ENCODE measurements around the gene CCDC9B.

Gene CCDC9B

GRCh38 chr15:40344217-40344616 lies 3.5 kb upstream of the CCDC9B start:
- DNase-seq, result no peak

GRCh38 chr15:40343512-40343911 lies 2.8 kb upstream of the CCDC9B start:
- DNase-seq, result no peak

GRCh38 chr15:40342416-40343320 lies 1.9 kb upstream of the CCDC9B start:
- no peak for DNase-seq

- no peak for DNase-seq
These were observed 550 bp downstream of the CCDC9B start for GRCh38 chr15:40340038-40340739.

GRCh38 chr15:40339621-40339945 lies 1.2 kb downstream of the CCDC9B start:
- DNase-seq, result no peak

- DNase-seq, result no peak
These were observed 1.7 kb downstream of the CCDC9B start for GRCh38 chr15:40338921-40339620.

- peak; percentile 47 to 67 (median 58) for DNase-seq
These were observed 2.6 kb downstream of the CCDC9B start for GRCh38 chr15:40338041-40338657.

- DNase-seq, result no peak
These were observed 3.1 kb downstream of the CCDC9B start for GRCh38 chr15:40337597-40337996.

- no peak for DNase-seq
These were observed 4.0 kb downstream of the CCDC9B start for GRCh38 chr15:40336744-40337122.

GRCh38 chr15:40335938-40336743 lies 4.6 kb downstream of the CCDC9B start:
- no peak for DNase-seq

GRCh38 chr15:40334941-40335795 lies 5.6 kb downstream of the CCDC9B start:
- DNase-seq, result no peak

- DNase-seq, result no peak
These were observed 6.2 kb downstream of the CCDC9B start for GRCh38 chr15:40334541-40334940.

- DNase-seq, result no peak
These were observed 6.7 kb downstream of the CCDC9B start for GRCh38 chr15:40333922-40334492.

GRCh38 chr15:40332113-40332781 lies 8.5 kb downstream of the CCDC9B start:
- no peak for DNase-seq

GRCh38 chr15:40331637-40332036 lies 9.1 kb downstream of the CCDC9B start:
- DNase-seq, result no peak

GRCh38 chr15:40331026-40331425 lies 9.7 kb downstream of the CCDC9B start:
- DNase-seq, result no peak

- DNase-seq, result no peak
These were observed 10.3 kb downstream of the CCDC9B start for GRCh38 chr15:40330368-40330836.

- DNase-seq, result no peak
These were observed 10.9 kb downstream of the CCDC9B start for GRCh38 chr15:40329804-40330203.

- no peak for DNase-seq
These were observed 12.0 kb downstream of the CCDC9B start for GRCh38 chr15:40328751-40329150.

GRCh38 chr15:40328176-40328575 lies 12.6 kb downstream of the CCDC9B start:
- DNase-seq, result no peak

Measured in activated CD4-positive, CD25-positive, alpha-beta regulatory T cell (primary cell).